Astrocyte (in vitro differentiated cells and primary cell): ENCODE data around the gene PTPRN2.

Source experiments
- CTCF ChIP-seq: IDR thresholded peaks from 2 replicates; pipeline ENCODE4 v1.5.1; 2011; ENCODE audit warnings: low read depth, mild to moderate bottlenecking, inconsistent platforms, low read length, moderate library complexity; ENCODE audit not compliant: insufficient read depth
- EZH2 ChIP-seq: IDR thresholded peaks from 2 replicates; pipeline ENCODE4 v1.6.1; 2012; ENCODE audit warnings: mild to moderate bottlenecking, low read length, inconsistent platforms; ENCODE audit not compliant: insufficient read depth

DNA sequence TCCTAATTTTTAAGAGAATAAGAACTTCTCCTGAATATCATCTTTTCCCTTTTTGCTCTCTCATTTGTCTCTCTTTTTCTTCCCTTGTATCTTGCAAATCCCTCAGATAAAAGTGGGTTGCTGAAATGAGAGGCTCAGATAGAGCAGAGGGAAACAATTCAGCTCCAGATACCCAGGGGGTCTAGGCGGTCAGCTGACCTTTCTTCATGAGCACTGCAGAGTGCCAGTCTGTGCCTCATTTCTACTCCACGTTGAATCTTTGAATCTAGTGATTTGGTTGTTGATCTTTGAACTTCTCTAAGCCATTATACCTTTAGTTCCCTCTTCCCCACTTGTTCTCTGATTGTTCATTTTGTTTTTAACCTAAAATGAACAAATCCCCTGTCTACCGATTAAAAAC is 572.6 kb downstream of the PTPRN2 start:
- TF ChIP-seq CTCF (no peak), EZH2 (no peak)
